Measurements from ENCODE around the gene EHD1. TPM values are rescaled to one million over a fixed set of nuclear protein-coding genes. Genes with fewer than 3 reads are reported as not detected.

EHD1 gene
- polyA plus RNA-seq, 1 experiment = 56.1 TPM

DNA sequence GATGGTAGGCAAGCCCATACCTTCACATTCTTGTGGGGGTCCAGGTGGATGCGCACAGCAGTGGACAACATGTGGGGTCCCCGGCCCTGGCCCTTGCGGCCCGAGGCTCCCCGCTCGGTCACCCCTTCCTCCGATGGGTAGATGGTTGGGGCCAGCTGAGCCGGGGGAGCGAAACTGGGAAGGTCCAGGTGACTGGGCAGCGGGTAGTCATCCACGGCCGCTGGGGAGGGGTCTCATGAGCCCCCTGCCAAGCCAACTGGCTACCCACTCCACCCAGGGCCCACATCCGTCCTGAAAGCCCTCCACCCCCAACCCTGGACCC, 27.9 kb upstream of the EHD1 start:
- no peak for DNase-seq (ENCODE audit: low read depth, low spot score)
- TF ChIP-seq, protein P1, sequence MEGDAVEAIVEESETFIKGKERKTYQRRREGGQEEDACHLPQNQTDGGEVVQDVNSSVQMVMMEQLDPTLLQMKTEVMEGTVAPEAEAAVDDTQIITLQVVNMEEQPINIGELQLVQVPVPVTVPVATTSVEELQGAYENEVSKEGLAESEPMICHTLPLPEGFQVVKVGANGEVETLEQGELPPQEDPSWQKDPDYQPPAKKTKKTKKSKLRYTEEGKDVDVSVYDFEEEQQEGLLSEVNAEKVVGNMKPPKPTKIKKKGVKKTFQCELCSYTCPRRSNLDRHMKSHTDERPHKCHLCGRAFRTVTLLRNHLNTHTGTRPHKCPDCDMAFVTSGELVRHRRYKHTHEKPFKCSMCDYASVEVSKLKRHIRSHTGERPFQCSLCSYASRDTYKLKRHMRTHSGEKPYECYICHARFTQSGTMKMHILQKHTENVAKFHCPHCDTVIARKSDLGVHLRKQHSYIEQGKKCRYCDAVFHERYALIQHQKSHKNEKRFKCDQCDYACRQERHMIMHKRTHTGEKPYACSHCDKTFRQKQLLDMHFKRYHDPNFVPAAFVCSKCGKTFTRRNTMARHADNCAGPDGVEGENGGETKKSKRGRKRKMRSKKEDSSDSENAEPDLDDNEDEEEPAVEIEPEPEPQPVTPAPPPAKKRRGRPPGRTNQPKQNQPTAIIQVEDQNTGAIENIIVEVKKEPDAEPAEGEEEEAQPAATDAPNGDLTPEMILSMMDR (IDR thresholded peaks at IDR 0.05; ENCODE audit: low read depth, low read length) = no peak
- ChIA-PET CTCF (no interaction called here), POLR2A (no interaction called here)
- Histone ChIP-seq H3K4me3 (ENCODE audit: low read depth, low read length) (no peak overlapping the region), H3K27me3 (ENCODE audit: control insufficient read depth, insufficient read depth, low read length) (no peaks in the 10 kb centered on the region), H3K9me3 (ENCODE audit: control insufficient read depth, insufficient read depth, low read length) (no peaks in the 10 kb centered on the region; the same call in 1 of the 2 replicates), H3K27ac (ENCODE audit: low read depth, low read length) (no peak overlapping the region)

DNA sequence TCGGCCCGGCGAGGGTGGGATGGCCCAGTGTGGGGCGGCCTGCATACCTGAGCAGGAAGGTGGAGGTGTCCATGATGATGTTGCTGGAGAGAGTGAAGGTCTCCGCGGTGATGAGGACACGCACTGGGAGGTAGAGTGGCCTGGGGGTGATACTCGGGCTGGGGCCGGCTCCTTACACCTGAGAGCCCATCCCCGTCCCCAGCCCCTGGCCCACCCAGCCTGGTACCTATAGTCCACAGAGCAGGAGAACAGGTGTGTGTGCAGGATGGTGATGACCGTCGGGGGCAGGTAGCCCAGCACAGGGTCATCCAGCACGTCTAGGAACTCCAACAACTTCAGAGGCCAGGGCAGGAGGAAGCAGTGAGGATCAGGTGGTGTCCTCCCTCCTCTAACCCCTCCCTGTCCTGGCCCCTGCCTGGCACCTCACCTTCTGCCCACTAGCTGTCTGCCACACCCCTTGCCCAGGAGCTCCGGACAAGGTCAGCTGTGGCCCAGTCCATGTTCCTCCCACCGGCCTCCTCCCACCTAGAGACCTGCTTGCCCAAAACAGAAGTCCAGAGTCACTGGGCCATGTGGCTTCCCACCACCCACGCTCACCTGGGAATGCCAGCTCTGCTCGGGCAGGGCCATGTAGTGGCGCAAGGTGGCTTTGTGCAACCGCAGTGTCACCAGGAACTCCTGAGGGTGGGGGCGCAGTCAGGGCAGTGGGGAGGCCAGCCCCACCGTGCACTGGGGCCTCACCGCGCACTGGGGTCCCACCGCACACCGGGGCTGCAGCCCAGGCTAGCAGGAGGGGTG, 27.3 kb upstream of the EHD1 start:
- Histone ChIP-seq H3K9me3 (ENCODE audit: control insufficient read depth, insufficient read depth, low read length) (no peaks in the 10 kb centered on the region; the same call in 1 of the 2 replicates), H3K4me3 (ENCODE audit: low read depth, low read length) (no peak overlapping the region), H3K27ac (ENCODE audit: low read depth, low read length) (no peak overlapping the region), H3K27me3 (ENCODE audit: control insufficient read depth, insufficient read depth, low read length) (no peaks in the 10 kb centered on the region)
- DNase-seq (ENCODE audit: low read depth, low spot score) = no peak
- TF ChIP-seq, protein P1 (IDR thresholded peaks at IDR 0.05; ENCODE audit: low read depth, low read length) = no peak
- CTCF ChIA-PET = no interaction called here
- POLR2A ChIA-PET = interaction anchor here (0.6 kb wide), 1 partner anchor 19 kb away, joined by 3 read pairs; no protein-coding TSS in a partner anchor

DNA sequence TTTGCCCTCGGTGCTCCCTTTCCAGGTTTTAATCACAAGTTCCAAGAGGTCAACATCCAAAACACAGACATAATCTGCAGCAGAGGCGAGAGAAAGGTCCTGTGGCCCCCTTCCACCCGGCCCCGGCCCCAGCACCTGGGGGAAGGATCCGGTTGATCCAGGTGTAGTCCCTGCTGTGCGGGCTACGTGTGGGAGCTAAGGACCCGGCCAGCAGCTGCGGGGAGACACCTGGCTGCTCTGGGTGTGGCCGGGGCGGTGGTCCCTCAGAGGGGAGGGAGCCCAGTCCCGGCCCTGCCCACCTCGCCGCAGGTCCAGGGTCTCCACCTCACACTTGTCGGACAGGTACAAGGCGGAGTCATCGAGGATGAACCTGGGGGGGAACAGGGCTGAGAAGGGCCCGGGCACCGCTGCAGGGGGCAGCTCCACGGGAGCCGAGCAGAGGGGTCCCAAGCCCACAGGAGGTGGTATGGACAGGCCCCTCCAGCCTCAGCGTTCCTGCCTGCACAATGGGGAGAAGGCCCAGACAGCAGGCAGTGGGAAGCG, 24.9 kb upstream of the EHD1 start:
- Histone ChIP-seq H3K27me3 (ENCODE audit: control insufficient read depth, insufficient read depth, low read length) (no peaks in the 10 kb centered on the region), H3K4me3 (ENCODE audit: low read depth, low read length) (no peak overlapping the region), H3K27ac (ENCODE audit: low read depth, low read length) (no peak overlapping the region), H3K9me3 (ENCODE audit: control insufficient read depth, insufficient read depth, low read length) (no peaks in the 10 kb centered on the region; the same call in 1 of the 2 replicates)
- CTCF ChIA-PET = no interaction called here
- TF ChIP-seq, protein P1 (IDR thresholded peaks at IDR 0.05; ENCODE audit: low read depth, low read length) = no peak
- DNase-seq (ENCODE audit: low read depth, low spot score) = no peak
- POLR2A ChIA-PET = no interaction called here

DNA sequence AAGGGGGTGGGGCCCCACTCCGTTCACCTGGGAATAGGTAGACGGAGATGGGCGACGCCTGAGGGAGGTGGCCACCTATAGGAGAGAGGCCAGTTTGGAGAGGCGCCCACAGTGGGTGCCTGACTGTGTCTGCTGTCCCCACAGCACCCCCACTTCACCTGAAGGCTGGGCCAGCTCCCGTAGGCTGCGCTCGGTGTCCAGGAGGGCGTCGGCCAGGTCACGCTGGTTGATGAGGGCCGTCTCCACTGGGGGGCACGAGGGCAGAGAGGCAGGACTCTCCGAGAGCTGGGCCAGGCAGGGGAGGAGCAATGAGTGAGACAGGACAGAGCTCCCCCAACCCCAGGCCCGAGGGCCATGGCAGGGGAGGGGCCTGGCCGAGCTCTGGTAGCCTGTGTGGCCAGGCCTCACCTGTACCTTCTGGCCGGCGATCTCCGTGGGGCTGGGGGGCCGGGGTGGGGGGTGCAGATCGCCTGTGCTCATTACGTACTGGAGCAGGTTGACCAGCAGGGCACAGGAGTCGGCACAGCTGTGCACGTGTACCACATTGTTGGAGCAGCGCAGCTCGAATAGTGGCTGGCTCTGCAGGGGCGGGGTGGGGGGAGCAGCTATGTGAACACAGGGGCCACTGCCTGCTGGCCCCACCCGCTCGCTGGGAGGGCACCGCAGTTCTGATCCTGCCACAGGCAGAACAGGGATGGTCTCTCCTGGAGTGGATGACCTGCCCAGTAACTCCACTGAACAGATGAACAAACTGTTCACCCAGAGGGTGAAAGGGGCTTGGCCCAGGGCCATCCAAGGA, 23.9 kb upstream of the EHD1 start:
- ChIA-PET CTCF (no interaction called here), POLR2A (no interaction called here)
- H3K27ac ChIP-seq (ENCODE audit: low read depth, low read length) = no peak overlapping the region
- no peak for DNase-seq (ENCODE audit: low read depth, low spot score)
- no peaks in the 10 kb centered on the region for H3K27me3 ChIP-seq (ENCODE audit: control insufficient read depth, insufficient read depth, low read length)
- H3K4me3 ChIP-seq (ENCODE audit: low read depth, low read length) = no peak overlapping the region
- TF ChIP-seq, protein P1 (IDR thresholded peaks at IDR 0.05; ENCODE audit: low read depth, low read length) = no peak
- H3K9me3 ChIP-seq (ENCODE audit: control insufficient read depth, insufficient read depth, low read length) = no peaks in the 10 kb centered on the region; the same call in 1 of the 2 replicates

DNA sequence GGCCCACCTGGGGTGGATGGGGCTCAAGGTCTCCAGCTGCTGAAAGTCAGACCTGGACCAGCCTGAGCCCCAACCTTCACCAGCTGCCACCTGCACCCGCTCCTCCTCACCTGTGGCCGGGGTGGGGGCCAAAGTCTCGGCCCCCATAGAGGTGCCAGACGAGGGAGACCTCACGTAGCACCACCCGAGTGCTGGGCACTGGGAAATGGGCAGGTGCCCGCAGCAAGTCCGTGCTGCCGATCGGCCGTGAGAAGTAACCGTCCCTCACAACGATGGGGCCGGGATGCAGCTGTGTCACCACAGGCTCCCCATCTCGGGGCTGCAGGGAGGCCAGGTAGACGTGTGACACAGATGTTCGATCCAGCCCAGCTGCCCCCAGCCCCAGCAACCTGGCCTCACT, 22.4 kb upstream of the EHD1 start:
- no peak overlapping the region for H3K4me3 ChIP-seq (ENCODE audit: low read depth, low read length)
- ChIA-PET POLR2A (no interaction called here), CTCF (interaction anchor here (0.5 kb wide), 1 partner anchor 101 kb away, joined by 3 read pairs; no protein-coding TSS in a partner anchor)
- no peak overlapping the region for H3K27ac ChIP-seq (ENCODE audit: low read depth, low read length)
- no peak for DNase-seq (ENCODE audit: low read depth, low spot score)
- no peaks in the 10 kb centered on the region for H3K27me3 ChIP-seq (ENCODE audit: control insufficient read depth, insufficient read depth, low read length)
- no peaks in the 10 kb centered on the region; the same call in 1 of the 2 replicates for H3K9me3 ChIP-seq (ENCODE audit: control insufficient read depth, insufficient read depth, low read length)
- TF ChIP-seq, protein P1 (IDR thresholded peaks at IDR 0.05; ENCODE audit: low read depth, low read length) = no peak

Data from AG04450 (cell line).